Mesothelial cell of epicardium (in vitro differentiated cells): ENCODE results near the gene OR9G4. TPM values are rescaled to one million over a fixed set of nuclear protein-coding genes. Genes with fewer than 3 reads are reported as not detected.

Experiments used
- DNase-seq, 2 experiments: peaks; one replicate each; pipeline ENCODE4 v3.0.0; 2021; ENCODE audit warnings: low spot score in 2 of 2; ENCODE audit not compliant: unreplicated experiment in 2 of 2
- H3K27ac Mint-ChIP-seq: 2 replicates; pipeline ENCODE4 v1.8.0; 2021; ENCODE audit warnings: mixed read lengths
- H3K27me3 Mint-ChIP-seq: 2 replicates; pipeline ENCODE4 v1.8.0; 2021; ENCODE audit warnings: low read depth, mixed read lengths
- H3K36me3 Mint-ChIP-seq: 2 replicates; pipeline ENCODE4 v1.8.0; 2021; ENCODE audit warnings: mixed read lengths
- H3K4me1 Mint-ChIP-seq: 2 replicates; pipeline ENCODE4 v1.8.0; 2021; ENCODE audit warnings: mixed read lengths
- H3K4me3 Mint-ChIP-seq: 2 replicates; pipeline ENCODE4 v1.8.0; 2021; ENCODE audit warnings: mild to moderate bottlenecking, moderate library complexity, mixed read lengths
- H3K9me3 Mint-ChIP-seq: 2 replicates; pipeline ENCODE4 v1.8.0; 2021; ENCODE audit warnings: mixed read lengths
- total RNA-seq: library from RNA; stranded (reverse); gene quantifications from 3 replicates; pipeline ENCODE4 v1.2.1, GENCODE V29; 2021
- TF ChIP-seq, protein P1 (sequence below): fragments of 200-600 bp; sonication (generic); IDR thresholded peaks from one replicate; pipeline ENCODE4 v1.5.0; 2021; ENCODE audit warnings: antibody characterized with exemption; ENCODE audit not compliant: unreplicated experiment

OR9G4 gene
- total RNA-seq, 1 donor from 2014 or later = not detected

DNA sequence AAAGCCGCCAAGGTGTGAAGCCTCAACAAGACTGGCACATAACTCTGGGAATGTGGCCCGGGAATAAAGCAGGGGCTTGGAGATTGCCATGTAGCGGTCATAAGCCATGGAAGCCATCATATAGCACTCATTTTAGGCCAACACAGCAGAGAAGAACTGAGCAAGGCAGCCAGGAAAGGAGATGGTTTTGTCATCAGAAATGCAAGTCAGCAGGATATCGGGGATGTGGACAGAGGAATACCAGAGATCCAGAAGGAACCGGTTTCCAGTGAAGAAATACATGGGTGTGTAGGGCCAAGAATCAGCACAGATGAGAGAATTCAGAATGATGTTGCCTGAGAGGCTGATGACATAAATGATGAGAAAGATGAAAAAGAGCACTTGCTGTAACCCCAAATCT lies 3.0 kb upstream of the OR9G4 start:
- Mint-ChIP-seq H3K4me3 (no peak overlapping the region), H3K4me1 (no peaks in the 10 kb centered on the region), H3K27ac (no peak overlapping the region), H3K9me3 (peaks cover 3% of the 10 kb centered on the region), H3K27me3 (no peaks in the 10 kb centered on the region), H3K36me3 (no peaks in the 10 kb centered on the region)
- DNase-seq = no peak
- TF ChIP-seq, protein P1, sequence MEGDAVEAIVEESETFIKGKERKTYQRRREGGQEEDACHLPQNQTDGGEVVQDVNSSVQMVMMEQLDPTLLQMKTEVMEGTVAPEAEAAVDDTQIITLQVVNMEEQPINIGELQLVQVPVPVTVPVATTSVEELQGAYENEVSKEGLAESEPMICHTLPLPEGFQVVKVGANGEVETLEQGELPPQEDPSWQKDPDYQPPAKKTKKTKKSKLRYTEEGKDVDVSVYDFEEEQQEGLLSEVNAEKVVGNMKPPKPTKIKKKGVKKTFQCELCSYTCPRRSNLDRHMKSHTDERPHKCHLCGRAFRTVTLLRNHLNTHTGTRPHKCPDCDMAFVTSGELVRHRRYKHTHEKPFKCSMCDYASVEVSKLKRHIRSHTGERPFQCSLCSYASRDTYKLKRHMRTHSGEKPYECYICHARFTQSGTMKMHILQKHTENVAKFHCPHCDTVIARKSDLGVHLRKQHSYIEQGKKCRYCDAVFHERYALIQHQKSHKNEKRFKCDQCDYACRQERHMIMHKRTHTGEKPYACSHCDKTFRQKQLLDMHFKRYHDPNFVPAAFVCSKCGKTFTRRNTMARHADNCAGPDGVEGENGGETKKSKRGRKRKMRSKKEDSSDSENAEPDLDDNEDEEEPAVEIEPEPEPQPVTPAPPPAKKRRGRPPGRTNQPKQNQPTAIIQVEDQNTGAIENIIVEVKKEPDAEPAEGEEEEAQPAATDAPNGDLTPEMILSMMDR = no peak

DNA sequence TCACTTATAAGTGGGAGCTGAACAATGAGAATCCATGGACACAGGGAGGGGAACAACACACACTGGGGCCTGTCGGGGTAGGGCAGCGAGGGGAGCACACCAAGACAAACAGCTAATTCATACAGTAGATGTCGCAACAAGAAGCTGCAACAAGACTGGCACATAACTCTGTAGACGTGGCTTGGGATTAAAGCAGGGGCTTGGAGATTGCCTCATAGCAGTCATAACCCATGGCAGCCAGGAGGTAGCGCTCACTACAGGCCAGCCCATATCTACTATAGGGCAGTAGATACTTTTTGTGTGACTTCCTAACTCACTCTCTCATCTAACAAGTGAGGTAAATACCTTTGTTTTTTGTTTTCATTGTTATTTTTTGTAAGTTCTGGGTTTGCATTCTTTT lies 1.7 kb upstream of the OR9G4 start:
- H3K4me3 Mint-ChIP-seq = no peak overlapping the region
- no peak for DNase-seq
- TF ChIP-seq, protein P1 = no peak
- H3K4me1 Mint-ChIP-seq = no peaks in the 10 kb centered on the region
- H3K27me3 Mint-ChIP-seq = no peaks in the 10 kb centered on the region
- peaks cover 3% of the 10 kb centered on the region for H3K9me3 Mint-ChIP-seq
- H3K36me3 Mint-ChIP-seq = no peaks in the 10 kb centered on the region
- H3K27ac Mint-ChIP-seq = no peak overlapping the region

DNA sequence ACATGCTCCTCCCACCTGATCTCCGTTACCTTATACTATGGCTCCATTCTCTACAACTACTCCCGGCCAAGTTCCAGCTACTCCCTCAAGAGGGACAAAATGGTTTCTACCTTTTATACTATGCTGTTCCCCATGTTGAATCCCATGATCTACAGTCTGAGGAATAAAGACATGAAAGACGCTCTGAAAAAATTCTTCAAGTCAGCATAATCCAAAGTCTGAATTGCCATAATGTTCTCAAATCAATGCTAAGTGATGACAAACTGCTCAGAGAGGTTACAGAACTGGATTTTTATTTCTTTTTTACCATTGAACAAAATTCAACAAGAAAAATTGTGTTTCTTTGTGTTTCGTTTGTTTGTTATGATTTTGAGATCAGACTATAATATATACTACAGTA lies 7.6 kb downstream of the OR9G4 start:
- Mint-ChIP-seq H3K27me3 (no peaks in the 10 kb centered on the region), H3K4me3 (no peak overlapping the region), H3K9me3 (peaks cover 11% of the 10 kb centered on the region), H3K36me3 (no peaks in the 10 kb centered on the region), H3K4me1 (no peaks in the 10 kb centered on the region), H3K27ac (no peak overlapping the region)
- TF ChIP-seq, protein P1 = no peak
- no peak for DNase-seq

DNA sequence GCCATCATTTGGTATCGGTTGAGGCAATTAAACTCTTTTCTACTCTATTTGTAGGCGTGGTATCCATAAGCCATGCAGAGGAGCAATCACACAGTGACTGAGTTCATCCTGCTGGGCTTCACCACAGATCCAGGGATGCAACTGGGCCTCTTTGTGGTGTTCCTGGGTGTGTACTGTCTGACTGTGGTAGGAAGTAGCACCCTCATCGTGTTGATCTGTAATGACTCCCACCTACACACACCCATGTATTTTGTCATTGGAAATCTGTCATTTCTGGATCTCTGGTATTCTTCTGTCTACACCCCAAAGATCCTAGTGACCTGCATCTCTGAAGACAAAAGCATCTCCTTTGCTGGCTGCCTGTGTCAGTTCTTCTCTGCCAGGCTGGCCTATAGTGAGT lies 8.4 kb downstream of the OR9G4 start:
- no peak overlapping the region for H3K27ac Mint-ChIP-seq
- TF ChIP-seq, protein P1 = no peak
- no peaks in the 10 kb centered on the region for H3K36me3 Mint-ChIP-seq
- peaks cover 11% of the 10 kb centered on the region for H3K9me3 Mint-ChIP-seq
- no peaks in the 10 kb centered on the region for H3K27me3 Mint-ChIP-seq
- no peak for DNase-seq
- H3K4me1 Mint-ChIP-seq = no peaks in the 10 kb centered on the region
- H3K4me3 Mint-ChIP-seq = no peak overlapping the region

DNA sequence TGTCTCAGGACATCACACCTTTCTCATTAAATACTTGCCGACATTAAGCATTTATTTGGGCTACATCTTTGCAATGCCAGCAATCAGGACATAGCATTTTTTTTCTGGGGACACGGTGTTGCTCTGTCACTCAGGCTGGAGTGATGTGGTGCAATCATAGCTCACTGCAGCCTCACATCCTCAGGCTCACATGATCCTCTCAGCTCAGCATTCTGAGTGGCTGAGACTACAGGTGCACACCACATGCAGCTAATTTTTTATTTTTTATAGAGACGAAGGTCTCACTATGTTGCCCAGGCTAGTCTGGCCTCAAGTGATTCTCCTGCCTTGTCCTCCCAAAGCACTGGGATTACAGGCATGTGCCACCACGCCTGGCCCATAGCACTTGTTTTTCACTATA lies 28.0 kb downstream of the OR9G4 start:
- no peaks in the 10 kb centered on the region for H3K4me1 Mint-ChIP-seq
- no peaks in the 10 kb centered on the region for H3K27me3 Mint-ChIP-seq
- no peaks in the 10 kb centered on the region for H3K36me3 Mint-ChIP-seq
- DNase-seq = no peak
- H3K9me3 Mint-ChIP-seq = no peaks in the 10 kb centered on the region
- H3K4me3 Mint-ChIP-seq = no peak overlapping the region
- TF ChIP-seq, protein P1 = no peak
- H3K27ac Mint-ChIP-seq = no peak overlapping the region

DNA sequence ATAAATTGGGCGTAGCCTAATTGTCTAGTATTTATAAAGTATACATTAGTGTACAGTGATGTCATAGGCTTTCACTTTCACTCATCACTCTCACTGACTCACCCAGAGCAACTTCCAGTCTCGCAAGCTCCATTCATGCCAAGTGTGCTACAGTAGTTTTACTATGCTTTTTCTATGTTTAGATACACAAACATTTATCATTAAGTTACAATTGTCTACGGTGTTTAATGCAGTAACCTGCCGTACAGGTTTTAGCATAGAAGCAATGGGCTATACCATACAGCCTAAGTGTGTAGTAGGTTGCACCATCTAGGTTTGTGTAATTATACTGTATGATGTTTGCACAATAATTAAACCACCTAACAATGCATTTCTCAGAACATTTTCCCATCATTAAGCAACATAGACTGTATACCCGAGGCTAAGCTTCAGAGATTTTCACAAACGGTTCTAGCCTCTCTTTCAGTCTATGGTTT lies 32.1 kb downstream of the OR9G4 start:
- no peaks in the 10 kb centered on the region for H3K27me3 Mint-ChIP-seq
- H3K36me3 Mint-ChIP-seq = no peaks in the 10 kb centered on the region
- H3K4me1 Mint-ChIP-seq = no peaks in the 10 kb centered on the region
- DNase-seq = no peak
- peaks cover 8% of the 10 kb centered on the region for H3K9me3 Mint-ChIP-seq
- H3K27ac Mint-ChIP-seq = no peak overlapping the region
- no peak overlapping the region for H3K4me3 Mint-ChIP-seq
- TF ChIP-seq, protein P1 = no peak
